ENCODE data around the gene GFPT1. TPM values are rescaled to one million over a fixed set of nuclear protein-coding genes. Genes with fewer than 3 reads are reported as not detected.

The GFPT1 gene
- total RNA-seq, 4 donors from 2014 or later, result 24.3 to 90.5 (median 39.5) TPM

DNA sequence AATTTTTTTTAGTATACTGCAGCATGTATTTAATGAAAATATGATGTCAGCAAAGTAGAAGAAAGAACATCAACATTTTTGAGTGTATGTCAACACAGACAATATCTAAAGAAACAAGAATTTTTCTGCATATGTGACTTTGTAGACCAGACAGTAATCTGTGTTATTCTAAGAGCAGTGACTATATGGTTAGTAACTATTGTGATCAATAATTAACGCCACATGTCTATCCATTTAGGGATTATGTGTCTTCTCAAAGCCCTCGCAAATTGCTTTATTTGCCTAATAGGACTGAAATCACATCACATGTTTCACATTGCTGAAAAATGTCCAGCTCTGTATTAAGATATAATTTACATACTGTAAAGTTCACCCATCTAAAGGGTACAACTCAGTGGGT lies 107.8 kb downstream of the GFPT1 start:
- no peak for DNase-seq
- H3K4me3 ChIP-seq, result no peak overlapping the region
- no peaks in the 10 kb centered on the region for H3K36me3 ChIP-seq
- H3K9me3 ChIP-seq, result no peaks in the 10 kb centered on the region
- intact Hi-C loops (cut with DNase I; ENCODE audit: low total_unique reads), result no loop called here
- TF ChIP-seq POLR2A (IDR thresholded peaks at IDR 0.05), result no peak
- TF ChIP-seq, protein P1, sequence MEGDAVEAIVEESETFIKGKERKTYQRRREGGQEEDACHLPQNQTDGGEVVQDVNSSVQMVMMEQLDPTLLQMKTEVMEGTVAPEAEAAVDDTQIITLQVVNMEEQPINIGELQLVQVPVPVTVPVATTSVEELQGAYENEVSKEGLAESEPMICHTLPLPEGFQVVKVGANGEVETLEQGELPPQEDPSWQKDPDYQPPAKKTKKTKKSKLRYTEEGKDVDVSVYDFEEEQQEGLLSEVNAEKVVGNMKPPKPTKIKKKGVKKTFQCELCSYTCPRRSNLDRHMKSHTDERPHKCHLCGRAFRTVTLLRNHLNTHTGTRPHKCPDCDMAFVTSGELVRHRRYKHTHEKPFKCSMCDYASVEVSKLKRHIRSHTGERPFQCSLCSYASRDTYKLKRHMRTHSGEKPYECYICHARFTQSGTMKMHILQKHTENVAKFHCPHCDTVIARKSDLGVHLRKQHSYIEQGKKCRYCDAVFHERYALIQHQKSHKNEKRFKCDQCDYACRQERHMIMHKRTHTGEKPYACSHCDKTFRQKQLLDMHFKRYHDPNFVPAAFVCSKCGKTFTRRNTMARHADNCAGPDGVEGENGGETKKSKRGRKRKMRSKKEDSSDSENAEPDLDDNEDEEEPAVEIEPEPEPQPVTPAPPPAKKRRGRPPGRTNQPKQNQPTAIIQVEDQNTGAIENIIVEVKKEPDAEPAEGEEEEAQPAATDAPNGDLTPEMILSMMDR (IDR thresholded peaks at IDR 0.05), result no peak
- no peak overlapping the region for H3K27ac ChIP-seq
- no peaks in the 10 kb centered on the region for H3K4me1 ChIP-seq
- H3K27me3 ChIP-seq, result no peaks in the 10 kb centered on the region

DNA sequence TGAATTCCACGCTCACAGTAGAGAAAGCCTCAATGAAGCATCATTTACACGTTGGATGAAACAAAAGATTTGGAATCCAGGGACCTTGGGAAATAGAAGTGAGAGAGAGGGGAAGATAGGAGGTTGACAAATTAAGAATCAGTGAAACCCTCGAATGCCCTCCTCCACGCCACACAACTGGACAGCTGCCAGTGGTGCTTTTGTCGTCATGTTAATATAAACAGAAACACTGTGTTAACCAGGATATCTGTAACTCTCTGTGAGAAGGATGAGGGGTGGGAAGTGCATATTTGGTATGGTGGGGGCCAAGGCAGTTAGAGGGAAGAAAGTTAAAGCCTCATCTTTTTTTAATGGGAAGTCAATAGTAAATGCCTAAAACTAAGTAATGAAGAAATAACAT lies 108.7 kb downstream of the GFPT1 start:
- TF ChIP-seq POLR2A (IDR thresholded peaks at IDR 0.05), result no peak
- TF ChIP-seq, protein P1 (IDR thresholded peaks at IDR 0.05), result no peak
- Histone ChIP-seq H3K27ac (no peak overlapping the region), H3K27me3 (no peaks in the 10 kb centered on the region), H3K4me1 (no peaks in the 10 kb centered on the region), H3K9me3 (no peaks in the 10 kb centered on the region), H3K4me3 (no peak overlapping the region), H3K36me3 (no peaks in the 10 kb centered on the region)
- intact Hi-C loops (cut with DNase I; ENCODE audit: low total_unique reads), result no loop called here
- DNase-seq, result no peak

DNA sequence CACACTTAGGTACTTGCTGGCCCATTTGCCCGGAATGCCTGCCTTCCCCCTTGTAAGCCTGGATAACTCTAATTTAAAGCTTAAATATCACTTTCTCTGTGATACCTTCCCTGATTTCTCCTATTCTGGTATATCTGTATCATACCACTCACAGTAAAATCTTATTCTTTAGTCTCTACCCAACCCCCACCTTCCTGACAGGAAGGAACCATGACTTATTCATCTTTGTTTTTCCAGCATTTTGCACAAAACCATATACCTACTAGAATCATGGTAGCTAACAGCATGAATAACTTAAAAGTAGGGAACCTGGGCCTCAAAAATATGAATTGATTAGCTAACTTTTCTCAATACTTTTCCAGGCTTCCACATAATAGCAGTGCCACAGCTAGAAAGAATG lies 111.5 kb downstream of the GFPT1 start:
- intact Hi-C loops (cut with DNase I; ENCODE audit: low total_unique reads), result no loop called here
- no peak overlapping the region for H3K4me3 ChIP-seq
- no peaks in the 10 kb centered on the region for H3K27me3 ChIP-seq
- no peak for TF ChIP-seq POLR2A (IDR thresholded peaks at IDR 0.05)
- TF ChIP-seq, protein P1 (IDR thresholded peaks at IDR 0.05), result no peak
- no peak for DNase-seq
- no peaks in the 10 kb centered on the region for H3K4me1 ChIP-seq
- no peaks in the 10 kb centered on the region for H3K9me3 ChIP-seq
- H3K27ac ChIP-seq, result no peak overlapping the region
- H3K36me3 ChIP-seq, result no peaks in the 10 kb centered on the region

DNA sequence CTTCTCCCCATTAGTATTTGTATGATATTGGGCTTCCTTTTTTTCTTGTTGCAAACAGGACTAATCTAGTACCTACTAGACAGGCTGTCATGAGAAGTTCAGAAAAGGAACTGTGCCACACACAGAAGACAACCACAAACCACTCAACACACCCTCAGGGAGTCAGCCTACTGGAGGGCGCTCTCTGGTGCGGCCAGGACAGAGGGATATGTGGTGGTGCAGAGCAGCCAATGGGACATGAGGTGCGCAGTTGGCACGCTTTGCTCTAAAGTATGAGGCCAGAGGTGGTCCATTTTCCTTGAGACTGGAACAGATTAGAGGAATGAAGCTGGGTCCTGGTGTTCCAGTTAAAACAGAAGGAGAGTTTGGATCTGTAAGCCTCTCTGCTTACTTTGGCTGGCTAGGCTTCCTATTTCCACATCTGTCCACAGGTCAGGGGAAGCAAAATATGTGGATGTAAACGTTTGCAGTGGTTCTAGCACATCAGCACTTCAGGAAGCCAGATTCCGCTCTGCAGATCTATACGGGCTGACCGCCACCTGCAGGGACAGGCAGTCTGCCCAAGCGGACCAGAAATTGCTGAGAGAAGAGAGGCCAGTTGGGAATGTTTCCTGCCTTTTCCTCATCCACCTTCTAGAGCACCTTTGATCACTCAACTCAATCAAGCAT lies 114.1 kb downstream of the GFPT1 start:
- Histone ChIP-seq H3K4me1 (no peaks in the 10 kb centered on the region), H3K27ac (no peak overlapping the region), H3K27me3 (no peaks in the 10 kb centered on the region), H3K36me3 (no peaks in the 10 kb centered on the region), H3K9me3 (no peaks in the 10 kb centered on the region), H3K4me3 (no peak overlapping the region)
- no peak for DNase-seq
- TF ChIP-seq POLR2A (IDR thresholded peaks at IDR 0.05), result no peak
- TF ChIP-seq, protein P1 (IDR thresholded peaks at IDR 0.05), result no peak
- intact Hi-C loops (cut with DNase I; ENCODE audit: low total_unique reads), result no loop called here

DNA sequence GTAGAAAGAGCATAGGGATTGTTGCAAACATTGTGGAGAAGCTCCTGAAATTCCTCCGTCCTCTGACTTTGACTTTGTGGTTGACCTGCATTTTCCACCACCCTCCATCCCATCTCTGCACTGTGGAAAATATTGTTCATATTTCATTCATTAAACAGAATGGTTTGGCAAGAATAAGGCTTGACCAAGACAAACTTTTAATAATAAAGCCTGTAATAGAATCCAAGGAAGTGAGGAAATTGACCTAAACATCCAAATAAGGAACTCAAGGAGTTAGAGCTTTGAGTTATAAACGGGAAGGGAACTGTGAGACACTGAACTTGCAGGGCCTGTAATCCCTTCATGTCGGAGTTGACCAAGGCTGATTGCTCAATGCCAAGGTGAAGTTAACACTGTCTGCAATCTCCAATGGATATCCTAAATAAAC lies 115.2 kb downstream of the GFPT1 start:
- peak in 1 of 2 donors; percentile 33 for DNase-seq
- H3K4me3 ChIP-seq, result no peak overlapping the region
- no peaks in the 10 kb centered on the region for H3K9me3 ChIP-seq
- no peaks in the 10 kb centered on the region for H3K36me3 ChIP-seq
- H3K27me3 ChIP-seq, result no peaks in the 10 kb centered on the region
- intact Hi-C loops (cut with DNase I; ENCODE audit: low total_unique reads), result no loop called here
- H3K4me1 ChIP-seq, result no peaks in the 10 kb centered on the region
- peak overlapping the region in 1 of 2 donors; percentile 31 for H3K27ac ChIP-seq
- TF ChIP-seq POLR2A (IDR thresholded peaks at IDR 0.05), result no peak
- TF ChIP-seq, protein P1 (IDR thresholded peaks at IDR 0.05), result no peak

Small RNA genes within 50 kb of the gene (small RNA-seq; reads per million reads assigned to genes)
- not detected for gene RF00019

Other genes with a start within 250 kb of the GFPT1 start
- gene NFU1, start 50.2 kb upstream of the GFPT1 start, total RNA-seq, result 10 to 100 TPM; 24.4 to 55.3 (median 41.6) TPM

Data from uterus (tissue), 4 donors.